ENCODE measurements around the gene AKAP11.

Gene AKAP11

DNA sequence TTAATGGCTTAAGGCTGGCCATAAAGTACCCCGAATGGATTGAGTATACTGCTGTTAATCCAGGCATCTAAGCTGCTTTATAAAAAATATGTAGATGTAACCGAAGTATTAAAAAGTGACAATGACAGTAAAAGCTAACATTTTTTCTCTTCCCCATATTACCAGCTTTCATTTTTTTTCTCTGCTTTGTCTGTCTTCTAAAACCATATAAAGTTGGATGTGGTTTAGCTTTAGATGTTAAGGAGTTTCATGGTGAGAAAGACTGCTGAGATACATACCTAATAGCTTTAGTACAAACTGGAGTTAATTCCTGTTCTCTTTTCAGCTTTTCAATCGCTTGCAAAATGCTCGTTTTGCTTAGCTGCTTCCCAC, 838 bp downstream of the AKAP11 start:
- no peak for DNase-seq (ENCODE audit: low spot score)

DNA sequence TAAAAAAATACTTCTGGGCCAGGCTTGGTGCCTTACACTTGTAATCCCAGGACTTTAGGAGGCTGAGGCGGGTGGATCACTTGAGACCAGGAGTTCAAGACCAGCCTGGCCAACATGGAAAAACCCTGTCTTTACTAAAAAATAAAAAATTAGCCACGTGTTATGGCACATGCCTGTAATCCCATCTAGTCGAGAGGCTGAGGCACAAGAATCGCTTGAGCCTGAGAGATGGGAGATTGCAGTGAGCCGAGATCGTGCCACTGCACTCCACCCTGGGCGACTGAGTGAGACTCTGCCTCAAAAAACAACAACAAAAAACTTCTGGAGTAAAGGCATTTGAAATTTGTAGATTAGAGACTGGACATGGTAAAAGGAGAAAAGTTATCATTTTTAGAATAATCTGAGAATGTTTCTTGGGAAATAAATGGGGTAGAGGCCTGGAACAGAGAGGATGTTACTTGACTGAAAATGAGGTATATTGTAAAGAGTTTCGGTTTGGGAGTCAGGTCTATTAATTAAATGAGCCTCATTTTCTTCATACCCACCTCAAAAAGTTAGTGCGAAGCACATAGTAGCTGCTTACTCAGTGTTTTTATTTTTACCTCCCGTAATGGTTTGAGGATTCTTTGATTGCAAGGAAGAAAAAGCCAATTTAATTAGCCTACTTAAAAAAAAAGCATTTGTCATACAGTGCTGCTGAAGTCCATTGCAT, 2.6 kb downstream of the AKAP11 start:
- no peak for DNase-seq (ENCODE audit: low spot score)

DNA sequence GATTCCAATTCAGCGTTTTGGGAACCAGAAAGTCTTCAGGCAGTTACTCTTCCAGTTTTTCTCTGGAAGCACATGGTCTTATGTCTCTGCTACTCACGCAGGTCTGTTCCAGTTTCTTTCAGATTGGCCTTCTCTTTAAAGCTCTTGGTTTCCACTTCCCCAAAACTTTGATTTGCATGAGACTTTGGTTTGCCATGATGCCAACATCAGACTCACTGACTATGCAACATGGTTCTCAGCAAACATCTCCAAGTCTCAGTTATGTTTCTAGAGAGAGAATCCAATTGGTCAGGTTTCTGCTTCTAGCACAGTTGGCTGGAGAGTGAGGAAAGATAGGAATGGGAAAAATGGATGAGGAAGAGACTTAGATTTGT, 3.1 kb downstream of the AKAP11 start:
- DNase-seq (ENCODE audit: low spot score), result no peak

DNA sequence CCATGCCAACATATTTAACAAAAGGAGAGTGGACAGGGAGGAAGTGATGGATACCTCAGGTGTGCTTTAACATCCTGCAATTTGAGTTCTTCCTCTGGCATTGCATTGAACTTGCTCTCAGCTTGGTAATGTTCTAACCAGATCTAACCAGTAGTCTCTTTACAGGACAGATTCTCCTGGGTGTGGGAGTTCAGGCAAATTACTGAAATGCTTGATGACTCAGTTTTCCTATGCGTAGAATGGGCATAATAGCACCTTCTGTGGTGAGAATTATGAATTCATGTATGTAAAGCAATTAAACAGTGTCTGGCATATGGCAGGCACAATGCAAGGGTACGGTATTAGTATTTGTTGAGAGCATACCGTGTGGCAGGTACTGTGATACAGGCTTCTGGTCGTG, 3.6 kb downstream of the AKAP11 start:
- no peak for DNase-seq (ENCODE audit: low spot score)

DNA sequence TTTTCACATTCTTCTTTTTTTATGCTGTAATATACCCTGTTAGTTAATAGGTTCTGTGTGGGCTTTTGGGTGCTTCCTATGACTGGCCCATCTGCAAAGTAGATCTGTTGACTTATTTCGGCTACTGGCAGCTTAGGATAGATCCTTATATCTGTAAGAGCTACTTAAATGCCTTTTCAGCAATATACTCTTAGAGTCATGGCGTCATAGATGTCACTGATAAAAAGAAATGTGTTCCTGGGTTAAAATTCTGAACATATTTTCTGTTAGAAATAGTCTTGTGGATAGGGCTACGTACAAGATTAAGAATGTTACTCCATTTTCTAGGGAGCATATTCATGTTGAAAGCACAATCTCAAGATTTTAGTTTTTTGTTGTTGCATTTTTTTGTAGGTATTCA, 4.7 kb downstream of the AKAP11 start:
- no peak for DNase-seq (ENCODE audit: low spot score)

DNA sequence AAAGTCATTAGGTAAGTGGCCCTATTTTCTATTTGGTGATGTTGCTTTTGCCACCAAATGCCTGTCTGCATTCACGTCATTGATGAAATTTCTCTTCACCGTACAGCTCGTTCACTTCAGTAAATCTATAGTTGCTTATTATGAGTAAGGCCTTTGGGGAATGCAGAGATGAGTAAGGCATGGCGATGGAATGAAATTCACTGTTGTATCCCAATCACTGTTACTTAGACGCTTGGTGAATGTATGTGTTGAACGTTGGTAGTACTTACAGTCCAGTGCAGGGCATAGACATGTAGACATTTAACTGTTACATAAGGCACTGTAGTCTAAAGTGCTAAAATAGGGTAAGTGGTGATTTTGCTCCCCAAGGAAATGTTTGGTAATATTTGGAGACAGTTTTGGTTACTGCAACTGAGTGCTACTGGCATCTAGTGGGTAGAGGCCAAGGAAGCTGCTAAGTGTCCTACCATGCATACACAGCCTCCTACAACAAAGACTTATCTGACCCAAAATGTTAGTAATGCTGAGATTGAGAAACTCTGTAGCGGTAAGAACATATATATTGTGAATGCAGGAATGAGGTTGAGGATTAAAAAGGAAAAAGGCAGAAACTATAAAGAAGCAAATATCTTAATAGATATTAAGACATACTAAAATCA, 5.8 kb downstream of the AKAP11 start:
- no peak for DNase-seq (ENCODE audit: low spot score)

DNA sequence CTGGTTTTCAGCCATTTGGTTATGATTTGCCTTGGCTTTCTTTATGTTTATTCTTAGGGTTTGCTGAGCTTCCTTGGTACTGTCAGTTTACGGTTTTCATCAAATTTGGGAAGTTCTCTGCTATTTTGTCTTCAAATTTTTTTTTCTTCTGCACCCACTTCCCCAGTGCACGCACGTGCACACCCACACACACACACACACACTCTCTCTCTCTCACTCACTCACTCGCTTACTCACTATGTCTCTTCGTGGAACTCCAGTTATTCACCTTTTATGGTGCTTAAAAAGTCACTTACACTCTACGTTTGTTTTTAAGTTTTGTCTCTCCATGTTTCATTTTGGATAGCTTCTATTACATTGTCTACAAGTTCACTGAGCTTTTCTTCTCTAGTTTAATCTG, 7.1 kb downstream of the AKAP11 start:
- DNase-seq (ENCODE audit: low spot score), result no peak

DNA sequence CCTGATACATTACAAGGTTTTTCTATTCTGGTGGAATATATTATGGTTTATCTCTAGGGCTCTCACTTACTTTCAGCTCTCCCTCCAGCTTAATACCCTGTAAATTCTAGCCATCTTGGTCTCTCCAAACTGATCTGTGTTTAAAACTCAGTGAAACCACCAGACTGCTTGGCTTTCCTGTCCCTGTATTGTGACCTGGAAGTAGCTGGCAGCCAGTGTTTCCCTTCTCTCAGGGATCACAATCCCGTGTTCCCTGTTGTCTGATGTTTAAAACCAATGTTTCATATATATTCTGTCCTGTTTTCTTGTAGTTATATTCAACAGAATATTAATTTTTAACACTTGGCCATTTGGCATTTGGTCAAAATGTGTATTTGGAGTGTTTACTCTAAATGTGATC, 8.0 kb downstream of the AKAP11 start:
- no peak for DNase-seq (ENCODE audit: low spot score)

DNA sequence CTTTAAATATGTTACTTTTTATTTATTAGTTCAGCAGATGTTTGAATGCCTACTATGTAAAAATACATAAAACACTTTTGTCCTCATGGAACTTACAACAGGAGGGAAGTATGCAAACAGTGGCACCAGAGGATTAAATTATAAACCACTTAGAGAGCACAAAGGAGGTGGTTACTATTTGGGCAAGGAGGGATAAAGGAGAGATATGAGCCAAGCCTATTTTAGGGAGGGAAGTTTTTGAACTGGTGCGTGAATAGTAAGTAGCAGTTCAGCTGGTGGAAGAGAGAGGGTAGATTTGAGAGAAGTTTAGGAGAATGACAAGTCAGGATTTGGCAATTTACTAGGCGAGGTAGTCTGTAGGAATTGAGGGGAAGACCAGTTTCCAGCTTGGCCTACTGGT, 8.6 kb downstream of the AKAP11 start:
- no peak for DNase-seq (ENCODE audit: low spot score)

DNA sequence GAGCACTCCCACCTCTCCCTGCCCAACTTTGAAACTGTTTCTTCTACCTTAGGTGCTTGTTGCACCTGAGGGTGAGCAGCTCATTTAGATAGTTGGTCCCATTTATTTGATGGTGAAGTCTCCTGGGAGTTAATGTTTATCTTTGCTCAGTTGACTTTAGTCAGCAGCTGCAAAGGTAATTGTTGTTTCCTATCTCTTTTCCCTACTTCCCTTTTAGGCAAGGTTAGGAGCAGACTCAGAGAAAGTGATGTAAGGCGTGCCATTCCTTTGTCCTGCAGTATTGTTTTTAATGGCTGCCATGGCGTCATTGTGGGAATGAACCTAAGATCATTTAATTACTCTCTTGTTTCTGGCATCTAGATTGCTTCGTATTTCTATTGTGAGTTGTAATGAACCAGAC, 11.6 kb downstream of the AKAP11 start:
- no peak for DNase-seq (ENCODE audit: low spot score)

DNA sequence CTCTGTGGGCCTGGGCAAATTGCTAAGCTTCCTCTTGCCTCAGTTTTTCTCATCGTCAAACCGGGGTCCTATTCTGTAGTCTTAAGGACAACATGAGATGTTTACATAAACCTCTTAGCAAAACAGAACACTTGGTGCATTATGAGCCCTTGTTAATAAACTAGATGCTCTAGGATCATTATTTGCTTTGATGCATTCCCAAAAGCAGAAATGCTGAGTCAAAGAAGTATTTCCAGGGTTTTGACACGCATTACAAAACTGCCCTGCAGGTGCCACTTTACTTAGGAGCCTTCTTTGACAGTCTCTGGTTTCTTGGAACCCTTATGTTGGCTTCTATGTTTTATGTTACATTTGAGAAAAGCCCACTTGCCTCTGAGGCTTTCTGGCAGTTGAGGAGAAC, 12.1 kb downstream of the AKAP11 start:
- no peak for DNase-seq (ENCODE audit: low spot score)

DNA sequence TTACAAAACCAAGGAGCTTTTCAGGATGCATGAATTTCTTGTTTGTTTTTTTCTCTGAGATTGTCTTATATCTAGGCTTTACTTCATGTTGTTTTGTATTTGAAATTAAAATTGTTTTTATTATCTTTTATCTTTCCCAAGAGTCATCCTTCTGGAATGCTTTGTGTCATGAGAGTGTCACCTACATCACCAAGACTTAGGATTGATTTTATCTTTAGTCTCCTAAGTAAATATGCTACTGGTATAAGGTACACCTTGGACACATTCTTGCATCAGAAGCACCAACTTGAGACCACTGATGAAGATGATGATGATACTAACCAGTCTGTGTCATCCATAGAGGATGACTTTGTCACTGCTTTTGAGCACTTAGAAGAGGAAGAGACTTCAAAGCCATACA, 26.4 kb downstream of the AKAP11 start:
- DNase-seq (ENCODE audit: low spot score), result no peak

DNA sequence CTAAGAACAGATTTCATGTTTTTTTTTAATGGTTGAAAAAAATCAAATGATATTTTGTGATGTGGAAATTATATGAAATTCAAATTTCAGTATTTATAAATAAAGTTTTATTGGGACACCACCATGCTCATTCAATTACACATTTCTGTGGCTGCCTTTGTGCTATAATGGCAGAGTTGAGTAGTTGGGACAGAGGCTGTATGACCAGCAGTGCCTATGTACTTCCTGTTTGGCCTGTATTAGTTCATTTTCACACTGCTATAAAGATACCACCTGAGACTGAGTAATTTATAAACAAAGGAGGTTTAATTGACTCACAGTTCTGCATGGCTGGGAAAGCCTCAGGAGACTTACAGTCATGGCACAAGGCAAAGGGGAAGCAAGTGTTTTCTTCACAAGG, 33.6 kb downstream of the AKAP11 start:
- DNase-seq (ENCODE audit: low spot score), result no peak

DNA sequence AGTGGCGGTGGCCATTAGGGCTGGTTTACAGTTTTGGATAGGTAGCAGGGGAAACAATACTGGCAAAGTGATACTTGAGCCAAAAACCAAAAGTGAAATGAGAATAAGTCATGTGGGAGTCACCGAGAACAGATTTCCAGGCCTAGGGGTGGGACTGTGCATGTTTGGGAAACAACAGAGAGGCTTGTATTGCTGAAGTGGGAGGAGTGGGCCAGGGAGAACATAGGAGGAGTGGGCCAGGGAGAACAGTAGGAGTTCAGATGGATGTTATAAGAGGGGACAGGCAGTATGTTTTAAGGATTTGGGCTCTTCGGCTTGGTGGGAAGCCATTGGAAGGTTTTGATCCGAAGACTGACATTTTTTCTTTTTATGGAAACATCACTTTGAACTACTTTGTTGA, 35.5 kb downstream of the AKAP11 start:
- no peak for DNase-seq (ENCODE audit: low spot score)

DNA sequence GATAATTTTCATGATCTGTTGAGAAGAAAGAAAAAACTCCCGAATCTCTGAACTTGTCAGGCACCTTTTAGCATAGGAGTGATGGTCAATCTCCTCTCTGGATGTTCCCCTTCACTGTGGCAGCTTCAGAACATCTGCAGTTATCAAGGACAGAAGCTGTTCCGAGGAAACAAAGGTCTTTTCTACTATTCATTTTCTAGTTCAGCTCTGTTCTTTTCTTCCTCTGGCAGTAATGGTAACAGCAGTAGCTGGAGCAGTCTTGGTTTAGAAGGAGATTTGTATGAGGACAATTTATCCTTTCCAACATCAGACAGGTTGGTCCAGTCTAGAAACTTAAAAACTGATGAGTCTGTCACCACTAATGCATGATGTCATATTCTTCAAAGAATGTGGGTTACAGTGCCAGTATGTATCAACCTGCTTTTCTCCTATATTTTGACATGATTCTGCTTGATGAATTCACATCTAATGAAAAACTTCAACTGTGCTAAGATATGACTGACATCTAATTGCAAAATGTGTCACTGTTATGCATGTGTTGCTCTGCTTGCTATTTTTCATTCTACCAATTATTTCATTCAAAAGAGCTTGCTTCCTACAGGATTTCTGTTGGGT, 41.0 kb downstream of the AKAP11 start:
- no peak for DNase-seq (ENCODE audit: low spot score)

DNA sequence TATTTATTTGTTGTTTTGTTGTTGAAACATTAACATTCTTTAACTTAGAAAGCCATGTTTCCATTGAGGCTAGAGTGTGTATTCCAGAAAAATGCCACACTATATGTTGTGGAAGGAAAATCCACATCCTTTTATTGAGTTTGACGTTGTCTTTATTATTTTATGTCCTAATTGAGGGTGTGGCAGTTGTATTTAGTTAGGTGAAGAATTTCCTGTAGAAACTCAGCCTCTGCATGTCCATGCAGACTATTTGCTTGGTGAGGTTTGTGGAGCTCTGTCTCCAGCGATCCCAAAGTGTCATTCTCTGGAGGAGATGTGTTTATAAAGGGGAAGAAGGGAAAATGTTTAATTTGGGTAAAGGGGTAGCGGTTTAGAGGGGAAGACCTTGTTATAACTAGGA, 46.6 kb downstream of the AKAP11 start:
- no peak for DNase-seq (ENCODE audit: low spot score)

DNA sequence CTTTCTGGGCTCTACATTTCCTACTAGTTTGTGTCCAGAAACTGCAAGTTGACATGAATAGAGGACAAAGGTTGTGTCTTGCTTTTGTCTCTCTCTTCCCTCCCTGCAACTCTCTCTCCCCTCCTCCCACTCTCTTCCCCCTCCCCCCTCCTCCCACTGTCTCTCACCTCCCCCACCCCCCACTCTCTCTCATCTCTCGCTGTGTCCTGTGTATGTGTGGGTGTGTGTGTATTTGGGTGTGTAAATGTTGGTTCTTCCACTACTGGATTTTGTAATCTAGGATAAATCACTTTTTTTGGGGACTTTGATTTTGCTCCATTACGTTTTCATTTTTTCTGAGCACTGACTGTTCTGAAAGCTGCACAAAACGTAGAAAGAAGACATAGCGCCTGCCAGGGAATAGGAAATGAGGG, 48.4 kb downstream of the AKAP11 start:
- no peak for DNase-seq (ENCODE audit: low spot score)

DNA sequence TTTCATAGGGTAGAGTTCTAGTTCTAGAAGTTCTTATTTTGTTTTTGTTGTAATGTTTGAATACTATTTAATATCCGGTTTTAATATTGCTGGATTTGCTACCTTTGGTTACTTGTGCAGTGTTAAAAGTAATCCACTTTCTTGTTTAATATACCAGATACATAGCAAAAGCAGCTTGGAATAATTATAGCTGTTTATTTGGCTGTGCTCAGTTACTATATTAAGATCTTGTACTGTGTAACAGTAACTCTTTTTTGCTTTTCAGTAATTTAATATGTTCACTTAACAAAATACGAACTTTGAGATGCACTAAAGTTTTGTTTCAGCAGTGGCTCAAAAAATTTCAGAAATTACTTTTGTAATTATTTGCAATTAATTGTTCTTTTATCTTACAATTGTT, 50.9 kb downstream of the AKAP11 start:
- no peak for DNase-seq (ENCODE audit: low spot score)

DNA sequence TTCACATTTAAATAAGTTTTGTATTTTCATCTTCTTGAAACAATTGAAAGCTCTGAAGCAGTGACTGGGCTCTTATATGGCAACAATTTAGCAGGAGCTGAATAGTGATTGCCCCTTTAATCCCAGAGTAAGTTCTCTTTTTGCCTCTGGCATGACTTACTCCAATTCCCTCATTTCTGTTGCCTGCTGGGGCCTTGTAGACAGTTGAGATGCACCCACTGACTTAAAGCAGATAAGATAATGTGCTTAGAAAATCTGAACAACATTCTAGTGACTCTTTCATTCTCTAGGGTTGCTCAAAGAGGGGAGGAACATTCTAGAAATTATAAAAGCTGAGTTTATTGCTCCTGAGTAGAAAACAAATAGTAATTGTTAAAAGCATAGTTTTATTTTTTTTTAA, 52.8 kb downstream of the AKAP11 start:
- no peak for DNase-seq (ENCODE audit: low spot score)

DNA sequence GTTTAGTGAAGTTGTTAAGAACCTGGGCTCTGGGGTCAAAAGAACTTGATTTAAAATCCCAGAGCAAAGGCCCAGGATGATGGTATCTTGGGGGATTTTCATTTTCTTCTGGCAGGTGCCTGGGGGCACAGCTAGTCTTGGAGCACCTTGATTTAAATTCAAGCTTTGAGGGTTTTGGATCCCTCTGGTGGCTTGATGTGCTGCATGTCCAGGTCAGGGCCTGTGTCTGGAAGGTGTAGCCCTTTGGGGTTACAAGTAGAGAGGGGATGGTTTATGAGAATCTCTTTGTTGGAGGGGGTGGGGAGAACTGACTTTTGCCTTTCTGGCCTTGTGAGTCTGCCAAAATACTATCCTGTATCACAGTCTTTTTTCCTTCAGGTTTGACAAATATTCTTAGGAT, 55.8 kb downstream of the AKAP11 start:
- DNase-seq (ENCODE audit: low spot score), result no peak

DNA sequence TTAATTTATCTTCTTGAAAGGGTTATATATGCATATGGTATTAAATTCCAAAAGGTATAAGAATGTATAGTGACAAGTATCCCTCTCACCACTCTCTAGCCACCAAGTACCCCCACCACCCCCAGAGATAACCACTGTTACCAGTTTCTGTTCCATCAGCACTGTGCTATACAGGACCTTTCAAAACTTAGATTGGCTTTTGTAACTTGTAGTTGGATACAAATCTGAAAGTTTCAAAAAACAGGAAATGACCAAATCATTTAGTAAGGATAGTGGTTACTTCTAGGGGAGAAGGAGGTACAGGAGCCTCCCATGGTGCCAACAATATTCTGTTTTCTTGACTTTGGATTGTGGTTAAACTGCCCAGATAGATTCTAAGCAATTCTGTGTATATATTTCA, 56.7 kb downstream of the AKAP11 start:
- no peak for DNase-seq (ENCODE audit: low spot score)

DNA sequence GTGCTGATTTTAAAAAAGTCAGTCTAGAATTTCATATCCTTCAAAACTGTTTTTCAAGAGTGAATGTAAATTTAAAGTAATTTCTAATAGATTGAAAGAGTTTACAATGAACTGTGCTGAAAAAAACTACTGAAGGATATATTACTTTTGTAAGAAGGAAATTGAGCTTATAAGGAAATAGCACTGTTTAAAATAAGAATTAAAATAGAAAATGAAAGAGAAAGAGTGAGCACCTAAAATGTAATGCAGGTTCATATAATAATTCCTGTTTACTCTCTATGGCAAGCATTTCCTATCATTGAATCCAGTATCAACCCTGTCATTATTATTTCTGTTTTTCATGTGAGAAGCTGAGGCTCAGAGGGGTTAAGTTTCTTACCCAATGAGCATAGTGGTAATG, 57.3 kb downstream of the AKAP11 start:
- no peak for DNase-seq (ENCODE audit: low spot score)

DNA sequence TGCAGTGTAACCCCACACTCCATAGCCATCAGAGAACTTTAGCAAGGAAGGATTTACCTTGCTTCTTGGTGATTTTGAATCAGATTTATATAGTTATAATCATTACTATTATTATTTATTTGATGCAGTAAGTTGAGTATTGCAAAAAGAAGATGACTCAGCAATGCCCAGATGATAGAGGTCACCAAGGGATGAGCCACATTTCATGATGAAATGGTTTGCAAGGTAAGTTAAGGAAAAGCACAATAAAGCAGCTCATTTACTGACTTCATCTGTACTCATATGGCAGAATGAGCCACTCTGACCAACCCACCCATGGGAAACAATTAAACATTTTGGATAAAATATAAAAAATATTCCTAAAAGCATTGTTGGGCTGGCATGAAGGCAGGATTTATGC, 59.1 kb downstream of the AKAP11 start:
- no peak for DNase-seq (ENCODE audit: low spot score)

Data from HuH-7 (cell line).